ENCODE data around the gene SLC6A11.

Gene SLC6A11

GRCh38 chr3:10788451-10788850 lies 27.6 kb upstream of the SLC6A11 start:
- DNase-seq (ENCODE audit: extremely low read depth in 1 of 2, low read depth in 1 of 2): no peak

GRCh38 chr3:10790713-10791112 lies 25.3 kb upstream of the SLC6A11 start:
- DNase-seq (ENCODE audit: extremely low read depth in 1 of 2, low read depth in 1 of 2): no peak

DNA sequence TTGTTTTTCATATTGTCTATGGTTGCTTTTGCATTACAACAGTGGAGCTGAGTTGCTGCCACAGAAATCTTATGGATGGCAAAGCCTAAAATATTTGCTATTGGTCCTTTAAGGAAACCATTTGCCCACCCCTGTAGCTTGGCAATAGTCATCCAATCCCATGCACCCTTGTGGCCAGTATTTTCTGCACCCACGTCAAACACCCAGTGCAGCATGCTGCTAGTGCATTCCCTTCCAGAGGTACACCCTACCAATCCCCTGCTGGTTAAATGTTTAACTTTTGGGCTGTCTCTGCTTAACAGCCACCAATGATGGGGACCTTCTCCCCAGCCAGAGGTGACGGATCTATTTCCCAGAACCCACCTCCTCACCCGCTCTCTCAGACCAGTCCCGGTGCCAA lies 23.8 kb upstream of the SLC6A11 start:
- no peak for DNase-seq (ENCODE audit: extremely low read depth in 1 of 2, low read depth in 1 of 2)

GRCh38 chr3:10798600-10799367 lies 17.2 kb upstream of the SLC6A11 start:
- no peak for DNase-seq (ENCODE audit: extremely low read depth in 1 of 2, low read depth in 1 of 2)

DNA sequence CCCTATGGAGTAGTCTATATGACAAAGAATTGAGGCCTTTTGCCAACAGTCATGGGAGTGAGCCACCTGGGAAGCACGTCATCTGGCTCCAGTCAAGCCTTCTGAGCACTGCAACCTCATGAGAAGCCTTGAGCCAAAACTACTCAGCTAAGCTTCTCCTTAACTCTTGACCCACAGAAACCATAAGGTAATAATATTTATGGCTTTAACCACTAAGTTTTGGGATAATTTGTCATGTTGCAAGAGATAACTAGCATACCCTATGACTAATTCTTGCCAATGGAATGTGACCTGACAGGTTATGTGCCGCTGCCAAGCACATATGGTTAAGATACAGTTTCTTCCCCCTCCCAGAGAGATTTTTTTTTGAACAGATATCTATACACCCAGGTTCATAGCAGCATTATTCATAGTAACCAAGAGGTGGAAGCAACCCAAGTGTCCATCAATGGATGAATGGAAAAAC lies 11.8 kb upstream of the SLC6A11 start:
- no peak for DNase-seq (ENCODE audit: extremely low read depth in 1 of 2, low read depth in 1 of 2)

GRCh38 chr3:10806006-10806405 lies 10.0 kb upstream of the SLC6A11 start:
- DNase-seq (ENCODE audit: extremely low read depth in 1 of 2, low read depth in 1 of 2): no peak

GRCh38 chr3:10808130-10808735 lies 7.8 kb upstream of the SLC6A11 start:
- DNase-seq (ENCODE audit: extremely low read depth in 1 of 2, low read depth in 1 of 2): no peak

DNA sequence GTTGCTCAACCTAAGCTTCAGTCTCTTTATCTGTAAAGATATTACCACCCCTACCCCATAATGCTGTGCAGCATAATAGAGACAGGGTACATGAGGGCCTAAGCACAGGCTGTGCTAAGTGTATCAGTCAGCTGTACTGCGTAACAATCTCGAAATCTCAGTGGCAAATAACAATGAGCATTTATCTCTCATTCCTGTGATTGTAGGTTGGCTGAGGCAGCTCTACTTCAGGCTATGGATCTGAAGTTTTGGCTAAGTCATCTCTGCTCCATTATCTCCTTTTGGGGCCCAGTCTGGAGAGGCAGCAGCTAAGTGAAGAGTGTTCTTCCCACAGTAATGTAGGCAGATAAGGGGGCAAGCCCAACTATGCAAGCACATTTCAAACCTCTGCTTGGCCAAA lies 7.1 kb upstream of the SLC6A11 start:
- DNase-seq (ENCODE audit: extremely low read depth in 1 of 2, low read depth in 1 of 2): no peak

DNA sequence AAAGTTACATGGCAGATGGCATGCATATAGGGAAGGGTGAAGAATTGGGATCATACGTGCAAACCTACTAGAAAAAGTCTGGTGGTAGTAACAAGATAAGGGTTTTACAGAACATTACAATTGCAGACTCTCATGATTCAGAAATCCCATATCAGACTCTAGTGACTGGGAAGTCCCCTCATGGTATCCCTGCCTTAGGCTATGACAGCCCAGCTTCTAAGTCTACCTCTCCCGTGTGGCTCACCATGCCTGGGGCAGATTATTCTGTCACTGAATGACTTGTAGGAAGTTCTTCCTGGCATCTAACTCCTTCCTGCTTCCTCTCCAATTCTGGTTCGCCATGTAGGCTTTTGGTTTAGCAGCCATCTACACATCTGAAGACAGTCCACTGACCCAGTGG lies 5.7 kb upstream of the SLC6A11 start:
- DNase-seq (ENCODE audit: extremely low read depth in 1 of 2, low read depth in 1 of 2): no peak

DNA sequence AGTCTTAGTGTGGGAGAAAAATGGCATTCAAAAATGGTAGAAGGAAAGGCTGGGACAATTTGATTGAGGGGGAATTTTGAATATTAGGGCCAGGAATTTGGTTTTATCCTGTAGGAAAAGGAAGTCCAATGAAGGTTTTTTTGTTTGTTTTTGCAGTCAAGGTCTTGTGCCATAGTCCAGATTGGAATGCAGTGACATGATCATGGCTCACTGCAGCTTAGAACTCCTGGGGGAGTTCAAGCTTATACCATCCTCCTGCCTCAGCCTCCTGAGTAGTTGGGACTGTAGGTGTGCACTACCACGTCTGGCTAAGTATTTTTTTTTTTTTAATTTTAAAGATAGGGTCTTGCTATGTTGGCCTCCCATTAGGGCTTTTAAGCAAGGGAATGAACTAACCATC lies 2.6 kb upstream of the SLC6A11 start:
- no peak for DNase-seq (ENCODE audit: extremely low read depth in 1 of 2, low read depth in 1 of 2)

GRCh38 chr3:10814623-10815022 lies 1.4 kb upstream of the SLC6A11 start:
- DNase-seq (ENCODE audit: extremely low read depth in 1 of 2, low read depth in 1 of 2): no peak

GRCh38 chr3:10815487-10815886 lies 541 bp upstream of the SLC6A11 start:
- DNase-seq (ENCODE audit: extremely low read depth in 1 of 2, low read depth in 1 of 2): no peak

DNA sequence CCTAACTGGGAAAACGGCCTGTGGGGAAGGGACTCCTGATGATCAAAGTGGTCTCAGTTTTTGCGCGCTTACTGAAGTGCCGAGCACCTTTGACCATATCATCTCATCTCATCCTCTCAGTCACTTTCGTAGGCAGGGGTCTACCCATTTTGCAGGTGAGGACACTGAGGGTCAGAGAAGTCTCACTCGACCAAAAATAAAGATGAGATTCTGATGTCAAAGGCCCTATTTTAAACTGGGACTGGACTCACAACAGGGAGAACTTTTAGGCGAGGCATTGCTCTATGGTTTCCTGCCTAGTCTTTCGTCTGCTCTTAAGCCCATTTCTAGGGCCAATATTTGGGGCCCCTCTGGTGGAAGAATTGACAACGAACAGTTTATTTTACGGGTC lies 830 bp downstream of the SLC6A11 start:
- DNase-seq (ENCODE audit: extremely low read depth in 1 of 2, low read depth in 1 of 2): no peak

- DNase-seq (ENCODE audit: extremely low read depth in 1 of 2, low read depth in 1 of 2): no peak
These were observed 1.5 kb downstream of the SLC6A11 start for GRCh38 chr3:10817506-10817905.

- DNase-seq (ENCODE audit: extremely low read depth in 1 of 2, low read depth in 1 of 2): no peak
These were observed 6.0 kb downstream of the SLC6A11 start for GRCh38 chr3:10822055-10822454.

DNA sequence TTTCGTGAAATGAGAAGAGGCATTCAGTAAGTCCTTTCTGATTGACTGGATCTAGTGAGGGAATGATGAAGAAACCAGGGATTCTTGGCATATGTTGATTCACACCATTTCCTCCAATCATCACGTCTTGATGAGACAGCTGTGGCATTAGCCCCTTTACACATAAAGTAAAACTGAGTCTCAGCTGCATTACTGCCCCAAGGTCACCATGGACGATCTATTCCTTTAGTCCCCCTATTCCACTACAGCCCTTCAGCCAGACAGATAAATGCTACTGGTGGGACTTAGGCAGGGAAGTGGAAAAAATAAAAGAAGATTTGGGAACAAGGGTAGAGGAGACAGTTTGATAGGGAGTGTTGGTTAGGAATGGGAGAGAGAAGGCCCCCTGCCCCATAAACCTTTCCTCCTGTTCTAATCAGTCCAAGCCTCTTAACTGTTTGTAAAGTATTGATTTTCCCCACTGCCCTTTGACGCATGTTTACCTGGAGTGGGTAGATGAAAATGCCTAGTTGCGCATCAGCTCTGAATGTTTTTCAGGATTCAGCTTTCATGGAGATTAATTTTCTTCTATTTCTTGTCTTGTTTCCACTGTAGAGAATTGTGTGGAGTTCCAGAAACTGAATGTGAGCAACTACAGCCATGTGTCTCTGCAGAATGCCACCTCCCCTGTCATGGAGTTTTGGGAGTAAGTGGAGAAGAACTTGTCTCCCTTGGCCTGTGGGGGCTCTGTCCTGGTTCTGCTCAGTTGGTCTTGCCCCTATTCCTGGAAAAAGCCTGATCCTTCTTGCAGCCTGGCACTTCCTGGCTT lies 6.9 kb downstream of the SLC6A11 start:
- DNase-seq (ENCODE audit: extremely low read depth in 1 of 2, low read depth in 1 of 2): no peak

- DNase-seq (ENCODE audit: extremely low read depth in 1 of 2, low read depth in 1 of 2): no peak
These were observed 7.4 kb downstream of the SLC6A11 start for GRCh38 chr3:10823516-10823818.

DNA sequence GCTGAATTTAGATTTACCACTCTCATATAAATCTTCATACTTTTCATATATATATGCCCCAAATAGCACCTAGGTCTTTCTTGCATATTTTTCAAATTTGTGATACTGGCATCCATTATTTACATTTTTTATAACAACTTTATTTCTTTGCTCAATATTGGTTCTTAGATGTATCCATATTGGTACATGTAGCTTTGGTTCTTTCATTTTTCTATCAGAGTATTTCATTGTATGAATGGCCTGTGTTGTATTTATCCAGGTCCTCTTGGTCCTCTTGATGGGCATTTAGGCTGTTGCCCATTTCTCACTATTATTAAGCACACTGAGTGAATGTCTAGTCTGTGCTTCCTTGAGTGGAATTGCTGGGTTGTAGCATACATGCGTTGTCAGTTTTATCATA lies 8.4 kb downstream of the SLC6A11 start:
- DNase-seq (ENCODE audit: extremely low read depth in 1 of 2, low read depth in 1 of 2): no peak

DNA sequence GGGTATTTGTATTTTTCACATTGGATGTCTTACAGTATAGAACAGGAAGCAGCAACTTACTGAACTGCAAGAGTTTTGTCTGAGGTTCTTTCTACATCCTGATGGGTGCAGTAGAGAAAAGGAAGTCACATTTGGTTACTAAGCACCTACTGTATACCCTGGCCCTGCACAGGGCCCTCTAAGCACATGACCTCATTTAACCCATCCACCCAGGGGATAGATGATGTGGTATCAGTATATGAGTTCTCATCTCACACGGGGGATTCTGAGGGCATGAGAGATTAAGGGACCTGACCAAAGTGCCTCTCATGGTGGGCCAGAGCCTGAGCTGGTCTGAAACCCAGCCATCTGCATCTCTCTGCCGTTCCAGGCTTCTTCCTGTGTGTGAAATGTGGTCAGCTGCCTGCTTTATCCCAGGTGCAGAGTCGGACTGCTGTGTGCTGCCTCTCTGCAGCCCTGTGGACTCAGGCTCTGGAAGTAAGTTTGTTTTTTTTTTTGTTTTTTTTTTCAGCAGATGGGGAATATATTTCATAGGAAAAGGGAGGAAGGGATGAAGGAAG lies 17.9 kb downstream of the SLC6A11 start:
- no peak for DNase-seq (ENCODE audit: extremely low read depth in 1 of 2, low read depth in 1 of 2)

GRCh38 chr3:10834951-10835350 lies 18.9 kb downstream of the SLC6A11 start:
- DNase-seq (ENCODE audit: extremely low read depth in 1 of 2, low read depth in 1 of 2): no peak

DNA sequence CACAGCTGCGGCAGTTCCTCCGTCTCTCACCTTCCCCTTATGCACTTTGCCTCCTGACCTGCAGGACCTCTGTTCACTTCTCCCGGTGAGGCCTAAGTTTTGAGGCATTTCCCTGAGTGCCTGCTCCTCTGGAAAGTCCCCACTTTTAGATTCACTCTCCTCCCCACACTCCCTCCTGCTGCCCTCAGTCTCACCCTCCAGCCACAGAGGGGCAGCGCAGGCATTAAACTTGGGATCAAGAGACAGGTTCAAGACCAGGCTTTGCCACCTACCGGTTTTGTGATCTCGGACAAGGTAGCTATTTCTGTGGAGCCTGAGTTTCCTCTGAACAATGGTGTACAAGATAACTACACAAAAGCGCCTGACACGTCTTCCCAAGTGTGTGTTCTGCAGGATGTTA lies 19.4 kb downstream of the SLC6A11 start:
- DNase-seq (ENCODE audit: extremely low read depth in 1 of 2, low read depth in 1 of 2): peak in 1 of 2 donors; percentile 2

DNA sequence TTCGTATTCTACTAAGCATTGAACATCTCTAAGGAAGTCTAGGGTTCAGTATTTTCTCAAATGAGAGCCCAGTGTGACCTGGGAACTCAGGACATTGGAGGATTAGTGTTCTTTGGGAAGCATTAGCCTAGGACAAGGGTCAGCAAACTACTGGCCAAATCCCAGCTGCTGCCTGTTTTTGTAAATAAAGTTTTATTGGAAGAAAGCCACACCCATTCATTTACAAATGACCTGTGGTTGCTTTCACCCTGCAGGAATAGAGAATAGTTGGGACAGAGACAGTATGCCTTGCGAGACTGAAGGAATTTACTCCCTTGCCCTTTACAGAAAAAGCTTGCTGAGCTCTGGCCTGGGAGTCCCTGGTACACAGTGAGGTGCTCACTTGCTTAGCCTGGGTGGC lies 20.6 kb downstream of the SLC6A11 start:
- DNase-seq (ENCODE audit: extremely low read depth in 1 of 2, low read depth in 1 of 2): no peak

Measured in stimulated activated CD8-positive, alpha-beta memory T cell treated with anti-CD3 and anti-CD28 coated beads, Interleukin-7, amount 100 ng/mL, for 48 hours (primary cell).